Lower lobe of right lung (tissue), 2 donors: ENCODE measurements around the gene GPAM. TPM values are rescaled to one million over a fixed set of nuclear protein-coding genes. Genes with fewer than 3 reads are reported as not detected.

Experiments
- ATAC-seq, 2 donors: fragments of 200-7000 bp; cut with Tn5 transposase; one replicate each; pipeline ENCODE4 v1.9.1; 2020 to 2022; ENCODE audit warnings: mild to moderate bottlenecking in 2 of 2, moderate library complexity in 2 of 2
- DNase-seq: peaks from one replicate; pipeline ENCODE4 v3.0.0-alpha.2; 2020
- H3K27ac ChIP-seq: fragments of 200-600 bp; one replicate; pipeline ENCODE4 v1.8.0; 2022
- H3K27me3 ChIP-seq: fragments of 200-600 bp; one replicate; pipeline ENCODE4 v1.8.0; 2022; ENCODE audit warnings: low read depth
- H3K36me3 ChIP-seq: fragments of 200-600 bp; one replicate; pipeline ENCODE4 v1.8.0; 2022; ENCODE audit warnings: mild to moderate bottlenecking
- H3K4me1 ChIP-seq: fragments of 200-600 bp; one replicate; pipeline ENCODE4 v1.8.0; 2022
- H3K4me3 ChIP-seq: fragments of 200-600 bp; one replicate; pipeline ENCODE4 v1.8.0; 2022; ENCODE audit warnings: mild to moderate bottlenecking
- H3K9me3 ChIP-seq: fragments of 200-600 bp; one replicate; pipeline ENCODE4 v1.8.0; 2022
- CTCF ChIP-seq: fragments of 200-600 bp; IDR thresholded peaks from one replicate; pipeline ENCODE4 v1.8.0; 2022; ENCODE audit warnings: antibody characterized with exemption, mild to moderate bottlenecking
- intact Hi-C: fragments of 100-400 bp; cut with DNase I; formaldehyde crosslinking; loops from one replicate; pipeline ENCODE4 v1.11.0; 2022
- total RNA-seq: library from RNA; stranded (reverse); fragmentation: NEBNext Ultra II Directional; extraction: Animal tissue kit (Norgen Biotek cat#: 25700); gene quantifications from one replicate; pipeline ENCODE4 v1.2.1, GENCODE V29; 2021
- donor health status: DM: no; HTN: yes; CAD: no; lungs with severe emphysema.

GPAM gene
- total RNA-seq, 1 donor from 2014 or later: 27.2 TPM

GRCh38 chr10:112195224-112195623 is 11.7 kb upstream of the GPAM start:
- no peaks in the 10 kb centered on the region for H3K4me1 ChIP-seq
- DNase-seq (no peak), ATAC-seq (no peak)
- H3K27ac ChIP-seq: no peak overlapping the region
- H3K9me3 ChIP-seq: no peaks in the 10 kb centered on the region
- no peaks in the 10 kb centered on the region for H3K27me3 ChIP-seq
- no peak for TF ChIP-seq CTCF
- no peaks in the 10 kb centered on the region for H3K36me3 ChIP-seq
- no peak overlapping the region for H3K4me3 ChIP-seq
- intact Hi-C loops: no loop called here

GRCh38 chr10:112191791-112192190 is 8.2 kb upstream of the GPAM start:
- no peak for ATAC-seq
- Histone ChIP-seq H3K9me3 (no peaks in the 10 kb centered on the region), H3K27me3 (no peaks in the 10 kb centered on the region), H3K4me1 (no peaks in the 10 kb centered on the region), H3K27ac (no peak overlapping the region), H3K36me3 (no peaks in the 10 kb centered on the region), H3K4me3 (no peak overlapping the region)
- no peak for TF ChIP-seq CTCF
- intact Hi-C loops: no loop called here
- no peak for DNase-seq

GRCh38 chr10:112191041-112191590 is 7.6 kb upstream of the GPAM start:
- intact Hi-C loops: no loop called here
- no peak for DNase-seq
- H3K27ac ChIP-seq: no peak overlapping the region
- H3K36me3 ChIP-seq: no peaks in the 10 kb centered on the region
- no peak overlapping the region for H3K4me3 ChIP-seq
- ATAC-seq: no peak
- no peak for TF ChIP-seq CTCF
- no peaks in the 10 kb centered on the region for H3K9me3 ChIP-seq
- H3K4me1 ChIP-seq: no peaks in the 10 kb centered on the region
- H3K27me3 ChIP-seq: no peaks in the 10 kb centered on the region

- intact Hi-C loops: no loop called here
- TF ChIP-seq CTCF: no peak
- Histone ChIP-seq H3K4me3 (no peak overlapping the region), H3K4me1 (peaks cover 5% of the 10 kb centered on the region), H3K27me3 (no peaks in the 10 kb centered on the region), H3K9me3 (no peaks in the 10 kb centered on the region), H3K27ac (no peak overlapping the region), H3K36me3 (no peaks in the 10 kb centered on the region)
- ATAC-seq (no peak), DNase-seq (no peak)
Observed at GRCh38 chr10:112189465-112189864, 5.9 kb upstream of the GPAM start.

- intact Hi-C loops: no loop called here
- Histone ChIP-seq H3K4me1 (peaks cover 17% of the 10 kb centered on the region), H3K27me3 (no peaks in the 10 kb centered on the region), H3K9me3 (no peaks in the 10 kb centered on the region), H3K27ac (no peak overlapping the region), H3K36me3 (no peaks in the 10 kb centered on the region), H3K4me3 (no peak overlapping the region)
- no peak for TF ChIP-seq CTCF
- ATAC-seq (no peak), DNase-seq (no peak)
Observed at GRCh38 chr10:112187527-112187926, 4.0 kb upstream of the GPAM start.

GRCh38 chr10:112185959-112186358 is 2.4 kb upstream of the GPAM start:
- H3K27ac ChIP-seq: no peak overlapping the region
- intact Hi-C loops: no loop called here
- H3K9me3 ChIP-seq: no peaks in the 10 kb centered on the region
- peaks cover under 1% of the 10 kb centered on the region for H3K36me3 ChIP-seq
- ATAC-seq (no peak), DNase-seq (no peak)
- H3K4me3 ChIP-seq: no peak overlapping the region
- no peaks in the 10 kb centered on the region for H3K27me3 ChIP-seq
- peaks cover 25% of the 10 kb centered on the region for H3K4me1 ChIP-seq
- no peak for TF ChIP-seq CTCF
